ENCODE data around the gene PALB2. TPM values are rescaled to one million over a fixed set of nuclear protein-coding genes. Genes with fewer than 3 reads are reported as not detected.

PALB2 gene
- total and polyA plus RNA-seq, 10 of the 15 experiments (the other 5 are each of a cell fraction or from before 2014, with no cell fraction given), result 9.2 to 24.6 (median 17.6) TPM

DNA sequence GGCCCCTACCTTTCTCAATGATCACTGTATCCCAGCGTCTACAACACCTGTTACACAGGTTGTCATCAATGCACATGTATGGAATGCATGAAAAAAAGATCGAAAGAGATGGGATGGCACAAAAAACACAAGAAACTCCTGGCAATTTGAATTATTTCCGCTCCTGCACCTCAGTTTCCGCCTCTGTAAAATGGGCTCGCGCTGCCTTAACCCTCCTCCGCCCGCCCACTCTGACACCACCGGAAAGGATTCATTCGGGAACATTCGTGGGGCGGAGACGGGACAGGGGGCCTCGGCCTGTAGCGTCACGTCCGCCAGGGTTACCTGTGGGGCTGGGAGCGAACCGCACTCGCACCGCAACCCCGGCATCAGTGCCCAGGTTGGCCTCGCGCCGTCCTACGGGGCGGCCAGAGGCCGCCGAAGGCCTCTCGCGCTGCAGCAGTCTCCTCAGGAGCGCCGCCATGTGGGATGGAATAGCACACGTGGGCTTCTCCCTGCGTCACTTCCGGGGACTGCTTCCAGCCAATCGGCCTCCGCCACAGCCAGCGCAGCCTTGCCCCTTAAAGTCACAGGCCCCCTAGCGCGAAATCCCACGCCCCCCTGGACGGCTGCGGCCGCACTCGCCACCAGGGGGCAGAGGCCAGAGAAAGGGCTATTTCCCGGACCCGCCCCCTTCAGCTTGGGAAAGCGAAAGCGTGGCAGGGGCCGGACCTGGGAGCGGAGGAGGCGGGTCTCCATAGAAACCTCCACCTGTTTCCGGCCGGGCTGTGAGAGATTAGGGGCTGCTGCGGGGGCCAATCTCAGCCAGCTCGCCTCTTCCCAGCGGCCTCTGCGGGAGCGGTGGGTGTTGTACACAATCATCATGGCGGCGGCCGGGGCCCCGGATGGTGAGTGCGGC, 84.0 kb downstream of the PALB2 start, which contains the start of the genes EARS2 and UBFD1 (continued):
- TF ChIP-seq, protein P1, sequence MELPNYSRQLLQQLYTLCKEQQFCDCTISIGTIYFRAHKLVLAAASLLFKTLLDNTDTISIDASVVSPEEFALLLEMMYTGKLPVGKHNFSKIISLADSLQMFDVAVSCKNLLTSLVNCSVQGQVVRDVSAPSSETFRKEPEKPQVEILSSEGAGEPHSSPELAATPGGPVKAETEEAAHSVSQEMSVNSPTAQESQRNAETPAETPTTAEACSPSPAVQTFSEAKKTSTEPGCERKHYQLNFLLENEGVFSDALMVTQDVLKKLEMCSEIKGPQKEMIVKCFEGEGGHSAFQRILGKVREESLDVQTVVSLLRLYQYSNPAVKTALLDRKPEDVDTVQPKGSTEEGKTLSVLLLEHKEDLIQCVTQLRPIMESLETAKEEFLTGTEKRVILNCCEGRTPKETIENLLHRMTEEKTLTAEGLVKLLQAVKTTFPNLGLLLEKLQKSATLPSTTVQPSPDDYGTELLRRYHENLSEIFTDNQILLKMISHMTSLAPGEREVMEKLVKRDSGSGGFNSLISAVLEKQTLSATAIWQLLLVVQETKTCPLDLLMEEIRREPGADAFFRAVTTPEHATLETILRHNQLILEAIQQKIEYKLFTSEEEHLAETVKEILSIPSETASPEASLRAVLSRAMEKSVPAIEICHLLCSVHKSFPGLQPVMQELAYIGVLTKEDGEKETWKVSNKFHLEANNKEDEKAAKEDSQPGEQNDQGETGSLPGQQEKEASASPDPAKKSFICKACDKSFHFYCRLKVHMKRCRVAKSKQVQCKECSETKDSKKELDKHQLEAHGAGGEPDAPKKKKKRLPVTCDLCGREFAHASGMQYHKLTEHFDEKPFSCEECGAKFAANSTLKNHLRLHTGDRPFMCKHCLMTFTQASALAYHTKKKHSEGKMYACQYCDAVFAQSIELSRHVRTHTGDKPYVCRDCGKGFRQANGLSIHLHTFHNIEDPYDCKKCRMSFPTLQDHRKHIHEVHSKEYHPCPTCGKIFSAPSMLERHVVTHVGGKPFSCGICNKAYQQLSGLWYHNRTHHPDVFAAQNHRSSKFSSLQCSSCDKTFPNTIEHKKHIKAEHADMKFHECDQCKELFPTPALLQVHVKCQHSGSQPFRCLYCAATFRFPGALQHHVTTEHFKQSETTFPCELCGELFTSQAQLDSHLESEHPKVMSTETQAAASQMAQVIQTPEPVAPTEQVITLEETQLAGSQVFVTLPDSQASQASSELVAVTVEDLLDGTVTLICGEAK (IDR thresholded peaks at IDR 0.05; ENCODE audit: borderline replicate concordance), result peak; percentile 89
- TF ChIP-seq SIN3A (IDR thresholded peaks at IDR 0.05; ENCODE audit: low read depth, low read length) (peak; percentile 92), KAT2A (conservative IDR thresholded peaks at IDR 0.05; ENCODE audit: control insufficient read depth, low read depth, low read length) (no peak), CHD1 (IDR thresholded peaks at IDR 0.05; ENCODE audit: low read depth, low read length) (no peak), CHD4 (IDR thresholded peaks at IDR 0.05) (no peak), CBFB (IDR thresholded peaks at IDR 0.05; ENCODE audit: low read depth) (no peak), MYC (IDR thresholded peaks at IDR 0.05; ENCODE audit: insufficient read depth, insufficient read length, insufficient replicate concordance, low read length, severe bottlenecking) (peak; percentile 83)
- TF ChIP-seq, protein P2, sequence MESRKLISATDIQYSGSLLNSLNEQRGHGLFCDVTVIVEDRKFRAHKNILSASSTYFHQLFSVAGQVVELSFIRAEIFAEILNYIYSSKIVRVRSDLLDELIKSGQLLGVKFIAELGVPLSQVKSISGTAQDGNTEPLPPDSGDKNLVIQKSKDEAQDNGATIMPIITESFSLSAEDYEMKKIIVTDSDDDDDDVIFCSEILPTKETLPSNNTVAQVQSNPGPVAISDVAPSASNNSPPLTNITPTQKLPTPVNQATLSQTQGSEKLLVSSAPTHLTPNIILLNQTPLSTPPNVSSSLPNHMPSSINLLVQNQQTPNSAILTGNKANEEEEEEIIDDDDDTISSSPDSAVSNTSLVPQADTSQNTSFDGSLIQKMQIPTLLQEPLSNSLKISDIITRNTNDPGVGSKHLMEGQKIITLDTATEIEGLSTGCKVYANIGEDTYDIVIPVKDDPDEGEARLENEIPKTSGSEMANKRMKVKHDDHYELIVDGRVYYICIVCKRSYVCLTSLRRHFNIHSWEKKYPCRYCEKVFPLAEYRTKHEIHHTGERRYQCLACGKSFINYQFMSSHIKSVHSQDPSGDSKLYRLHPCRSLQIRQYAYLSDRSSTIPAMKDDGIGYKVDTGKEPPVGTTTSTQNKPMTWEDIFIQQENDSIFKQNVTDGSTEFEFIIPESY (IDR thresholded peaks at IDR 0.05), result no peak
- TF ChIP-seq, protein P3, sequence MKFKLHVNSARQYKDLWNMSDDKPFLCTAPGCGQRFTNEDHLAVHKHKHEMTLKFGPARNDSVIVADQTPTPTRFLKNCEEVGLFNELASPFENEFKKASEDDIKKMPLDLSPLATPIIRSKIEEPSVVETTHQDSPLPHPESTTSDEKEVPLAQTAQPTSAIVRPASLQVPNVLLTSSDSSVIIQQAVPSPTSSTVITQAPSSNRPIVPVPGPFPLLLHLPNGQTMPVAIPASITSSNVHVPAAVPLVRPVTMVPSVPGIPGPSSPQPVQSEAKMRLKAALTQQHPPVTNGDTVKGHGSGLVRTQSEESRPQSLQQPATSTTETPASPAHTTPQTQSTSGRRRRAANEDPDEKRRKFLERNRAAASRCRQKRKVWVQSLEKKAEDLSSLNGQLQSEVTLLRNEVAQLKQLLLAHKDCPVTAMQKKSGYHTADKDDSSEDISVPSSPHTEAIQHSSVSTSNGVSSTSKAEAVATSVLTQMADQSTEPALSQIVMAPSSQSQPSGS (IDR thresholded peaks at IDR 0.05; ENCODE audit: low read length), result no peak
- TF ChIP-seq, protein P4, sequence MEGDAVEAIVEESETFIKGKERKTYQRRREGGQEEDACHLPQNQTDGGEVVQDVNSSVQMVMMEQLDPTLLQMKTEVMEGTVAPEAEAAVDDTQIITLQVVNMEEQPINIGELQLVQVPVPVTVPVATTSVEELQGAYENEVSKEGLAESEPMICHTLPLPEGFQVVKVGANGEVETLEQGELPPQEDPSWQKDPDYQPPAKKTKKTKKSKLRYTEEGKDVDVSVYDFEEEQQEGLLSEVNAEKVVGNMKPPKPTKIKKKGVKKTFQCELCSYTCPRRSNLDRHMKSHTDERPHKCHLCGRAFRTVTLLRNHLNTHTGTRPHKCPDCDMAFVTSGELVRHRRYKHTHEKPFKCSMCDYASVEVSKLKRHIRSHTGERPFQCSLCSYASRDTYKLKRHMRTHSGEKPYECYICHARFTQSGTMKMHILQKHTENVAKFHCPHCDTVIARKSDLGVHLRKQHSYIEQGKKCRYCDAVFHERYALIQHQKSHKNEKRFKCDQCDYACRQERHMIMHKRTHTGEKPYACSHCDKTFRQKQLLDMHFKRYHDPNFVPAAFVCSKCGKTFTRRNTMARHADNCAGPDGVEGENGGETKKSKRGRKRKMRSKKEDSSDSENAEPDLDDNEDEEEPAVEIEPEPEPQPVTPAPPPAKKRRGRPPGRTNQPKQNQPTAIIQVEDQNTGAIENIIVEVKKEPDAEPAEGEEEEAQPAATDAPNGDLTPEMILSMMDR (IDR thresholded peaks at IDR 0.05 in 2 of 3, conservative IDR thresholded peaks at IDR 0.05 in 1 of 3; ENCODE audit: control insufficient read depth in 2 of 3, extremely low read depth in 1 of 3, insufficient read depth in 1 of 3, low read depth in 3 of 3, low read length in 3 of 3), result peak; percentile 95 to 97 (median 96); a peak in 5 of 6 replicates
- TF ChIP-seq, protein P5, sequence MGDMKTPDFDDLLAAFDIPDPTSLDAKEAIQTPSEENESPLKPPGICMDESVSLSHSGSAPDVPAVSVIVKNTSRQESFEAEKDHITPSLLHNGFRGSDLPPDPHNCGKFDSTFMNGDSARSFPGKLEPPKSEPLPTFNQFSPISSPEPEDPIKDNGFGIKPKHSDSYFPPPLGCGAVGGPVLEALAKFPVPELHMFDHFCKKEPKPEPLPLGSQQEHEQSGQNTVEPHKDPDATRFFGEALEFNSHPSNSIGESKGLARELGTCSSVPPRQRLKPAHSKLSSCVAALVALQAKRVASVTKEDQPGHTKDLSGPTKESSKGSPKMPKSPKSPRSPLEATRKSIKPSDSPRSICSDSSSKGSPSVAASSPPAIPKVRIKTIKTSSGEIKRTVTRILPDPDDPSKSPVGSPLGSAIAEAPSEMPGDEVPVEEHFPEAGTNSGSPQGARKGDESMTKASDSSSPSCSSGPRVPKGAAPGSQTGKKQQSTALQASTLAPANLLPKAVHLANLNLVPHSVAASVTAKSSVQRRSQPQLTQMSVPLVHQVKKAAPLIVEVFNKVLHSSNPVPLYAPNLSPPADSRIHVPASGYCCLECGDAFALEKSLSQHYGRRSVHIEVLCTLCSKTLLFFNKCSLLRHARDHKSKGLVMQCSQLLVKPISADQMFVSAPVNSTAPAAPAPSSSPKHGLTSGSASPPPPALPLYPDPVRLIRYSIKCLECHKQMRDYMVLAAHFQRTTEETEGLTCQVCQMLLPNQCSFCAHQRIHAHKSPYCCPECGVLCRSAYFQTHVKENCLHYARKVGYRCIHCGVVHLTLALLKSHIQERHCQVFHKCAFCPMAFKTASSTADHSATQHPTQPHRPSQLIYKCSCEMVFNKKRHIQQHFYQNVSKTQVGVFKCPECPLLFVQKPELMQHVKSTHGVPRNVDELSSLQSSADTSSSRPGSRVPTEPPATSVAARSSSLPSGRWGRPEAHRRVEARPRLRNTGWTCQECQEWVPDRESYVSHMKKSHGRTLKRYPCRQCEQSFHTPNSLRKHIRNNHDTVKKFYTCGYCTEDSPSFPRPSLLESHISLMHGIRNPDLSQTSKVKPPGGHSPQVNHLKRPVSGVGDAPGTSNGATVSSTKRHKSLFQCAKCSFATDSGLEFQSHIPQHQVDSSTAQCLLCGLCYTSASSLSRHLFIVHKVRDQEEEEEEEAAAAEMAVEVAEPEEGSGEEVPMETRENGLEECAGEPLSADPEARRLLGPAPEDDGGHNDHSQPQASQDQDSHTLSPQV (IDR thresholded peaks at IDR 0.05), result no peak
- TF ChIP-seq, protein P6, sequence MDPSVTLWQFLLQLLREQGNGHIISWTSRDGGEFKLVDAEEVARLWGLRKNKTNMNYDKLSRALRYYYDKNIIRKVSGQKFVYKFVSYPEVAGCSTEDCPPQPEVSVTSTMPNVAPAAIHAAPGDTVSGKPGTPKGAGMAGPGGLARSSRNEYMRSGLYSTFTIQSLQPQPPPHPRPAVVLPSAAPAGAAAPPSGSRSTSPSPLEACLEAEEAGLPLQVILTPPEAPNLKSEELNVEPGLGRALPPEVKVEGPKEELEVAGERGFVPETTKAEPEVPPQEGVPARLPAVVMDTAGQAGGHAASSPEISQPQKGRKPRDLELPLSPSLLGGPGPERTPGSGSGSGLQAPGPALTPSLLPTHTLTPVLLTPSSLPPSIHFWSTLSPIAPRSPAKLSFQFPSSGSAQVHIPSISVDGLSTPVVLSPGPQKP (IDR thresholded peaks at IDR 0.05; ENCODE audit: low read depth, low read length), result peak; percentile 82; the same call in 1 of the 2 replicates
